GM12872 (cell line): ENCODE data around the gene KRTDAP.

Source experiments
- CTCF ChIP-seq: IDR thresholded peaks from 3 replicates; pipeline ENCODE4 v1.5.1; 2011; ENCODE audit warnings: low read depth, mild to moderate bottlenecking, low read length, moderate library complexity; ENCODE audit not compliant: insufficient read depth

KRTDAP gene

GRCh38 chr19:35444735-35445134 lies 45.5 kb downstream of the KRTDAP start:
- no peak for TF ChIP-seq CTCF

- TF ChIP-seq CTCF, result no peak
Observed at GRCh38 chr19:35442091-35442490, 48.2 kb downstream of the KRTDAP start.

GRCh38 chr19:35439921-35440320 lies 50.3 kb downstream of the KRTDAP start:
- TF ChIP-seq CTCF, result no peak

DNA sequence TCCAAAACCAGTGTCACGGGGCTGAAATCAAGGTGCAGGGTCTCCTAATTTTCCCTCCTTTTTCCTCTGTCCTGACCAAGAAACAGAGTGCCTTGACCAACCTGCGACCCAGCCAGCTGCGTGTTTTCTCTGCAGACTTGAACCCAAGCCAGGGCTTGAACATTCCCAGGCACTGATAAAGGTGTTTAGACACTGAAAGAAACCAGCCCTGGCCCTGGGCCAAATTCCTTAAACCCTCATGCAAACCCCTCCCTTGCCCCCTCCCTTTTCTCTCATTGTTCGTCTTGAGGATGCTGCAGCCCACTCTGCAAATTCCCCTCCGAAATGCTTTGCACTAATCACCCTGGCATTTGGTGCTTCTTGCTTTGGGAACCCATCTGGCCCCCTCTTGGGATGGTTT lies 51.7 kb downstream of the KRTDAP start:
- no peak for TF ChIP-seq CTCF

GRCh38 chr19:35438096-35438495 lies 52.2 kb downstream of the KRTDAP start:
- no peak for TF ChIP-seq CTCF

DNA sequence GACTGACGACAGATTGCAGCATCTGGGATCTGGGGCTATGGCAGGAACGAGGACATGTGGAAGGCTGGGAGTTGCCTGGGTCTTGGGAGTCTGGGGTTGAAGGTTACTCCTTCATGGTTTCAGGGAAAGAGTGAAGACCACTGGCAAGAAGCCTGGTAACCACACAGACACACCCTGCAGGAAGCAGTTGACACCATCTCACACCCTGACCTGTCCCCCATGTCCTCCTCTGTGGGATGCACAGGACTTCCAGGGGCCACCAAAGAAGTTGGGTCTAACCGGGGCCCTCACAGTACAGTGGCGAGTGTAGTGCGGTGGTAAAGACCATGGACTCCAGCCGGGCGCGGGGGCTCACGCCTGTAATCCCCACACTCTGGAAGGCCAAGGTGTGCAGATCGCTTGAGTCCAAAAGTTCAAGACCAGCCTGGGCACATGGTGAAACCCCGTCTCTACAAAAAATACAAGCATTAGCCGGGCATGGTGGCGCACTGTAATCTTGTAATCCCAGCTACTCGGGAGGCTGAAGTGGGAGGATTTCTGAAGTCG lies 52.8 kb downstream of the KRTDAP start:
- no peak for TF ChIP-seq CTCF
